Measurements from ENCODE around the gene KLHL41.
"Not testable (repeated sequence)": the region's sequence is repeated elsewhere in the genome, so short reads cannot be mapped to it uniquely, and the experiment has no call there.

KLHL41 gene

GRCh38 chr2:169573160-169573973 lies 63.9 kb downstream of the KLHL41 start, which contains the start of gene FASTKD1:
Gene FASTKD1 (minus strand): TSS chr2:169573865. CDS start chr2:169572029, 1,836 bp downstream.
- peak; percentile 76 for DNase-seq

GRCh38 chr2:169573974-169574299 lies 64.4 kb downstream of the KLHL41 start:
- DNase-seq = no peak

GRCh38 chr2:169574539-169574938 lies 65.0 kb downstream of the KLHL41 start:
- not testable (repeated sequence) for DNase-seq

GRCh38 chr2:169575264-169575663 lies 65.8 kb downstream of the KLHL41 start:
- DNase-seq = not testable (repeated sequence)

Data from SIG-M5 (cell line).